HG02852 (cell line): ENCODE data around the gene SLC12A1.
A peak's percentile ranks its signal among the peaks of the same experiment; 100 is the strongest.

ENCODE experiments used
- ATAC-seq: cut with Tn5 transposase; IDR thresholded peaks from one replicate; pipeline ENCODE4 v1.9.1; 2021; ENCODE audit warnings: mild to moderate bottlenecking, moderate library complexity; ENCODE audit not compliant: unreplicated experiment

SLC12A1 gene

GRCh38 chr15:48205981-48206380 lies at the start of gene SLC12A1:
TSS of gene SLC12A1 (plus strand) at chr15:48206302. CDS start at chr15:48207720, 1,418 bp downstream.
- ATAC-seq = no peak

DNA sequence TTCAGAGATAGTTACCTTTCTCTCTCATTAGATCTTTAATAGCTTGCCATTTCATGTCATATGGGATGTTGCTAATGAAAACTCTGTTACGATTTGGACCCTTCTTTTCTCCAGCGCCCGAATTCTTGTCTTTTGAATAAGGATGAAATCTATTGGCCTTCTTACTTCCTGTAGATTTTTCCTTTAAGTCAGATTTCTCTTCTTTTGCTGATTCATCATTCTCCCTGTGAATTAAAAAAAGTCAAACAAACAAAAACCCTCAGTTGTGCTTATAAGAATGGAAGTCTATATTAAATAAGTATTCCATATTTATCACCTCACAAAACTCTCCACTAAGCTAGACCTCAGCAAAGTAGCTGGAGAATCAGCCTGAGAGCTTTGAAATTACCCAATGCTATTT lies 37.5 kb upstream of the SLC12A1 start:
- no peak for ATAC-seq

- ATAC-seq = no peak
Observed at GRCh38 chr15:48170981-48171380, 35.1 kb upstream of the SLC12A1 start.

- no peak for ATAC-seq
Observed at GRCh38 chr15:48175126-48175525, 31.0 kb upstream of the SLC12A1 start.

DNA sequence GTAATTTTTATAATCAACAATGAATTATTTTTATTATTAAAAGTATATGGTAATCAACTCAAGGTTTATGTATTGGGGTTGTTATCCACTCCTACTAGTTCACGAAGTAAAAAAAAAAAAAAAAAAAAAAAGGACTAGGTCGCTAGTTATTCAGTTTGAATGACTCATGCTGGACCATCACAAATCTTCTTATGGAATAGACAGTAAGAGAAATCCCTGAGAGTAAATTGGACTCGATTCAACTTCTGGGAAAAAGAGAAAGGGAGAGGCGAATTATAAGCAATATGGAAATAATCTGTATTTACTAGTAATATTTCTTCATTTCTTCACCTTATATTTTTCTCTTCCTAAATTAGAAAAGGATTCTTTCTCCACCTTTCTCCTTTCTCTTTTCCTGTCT lies 30.0 kb upstream of the SLC12A1 start:
- no peak for ATAC-seq

- ATAC-seq = no peak
Observed at GRCh38 chr15:48176957-48177356, 29.1 kb upstream of the SLC12A1 start.

DNA sequence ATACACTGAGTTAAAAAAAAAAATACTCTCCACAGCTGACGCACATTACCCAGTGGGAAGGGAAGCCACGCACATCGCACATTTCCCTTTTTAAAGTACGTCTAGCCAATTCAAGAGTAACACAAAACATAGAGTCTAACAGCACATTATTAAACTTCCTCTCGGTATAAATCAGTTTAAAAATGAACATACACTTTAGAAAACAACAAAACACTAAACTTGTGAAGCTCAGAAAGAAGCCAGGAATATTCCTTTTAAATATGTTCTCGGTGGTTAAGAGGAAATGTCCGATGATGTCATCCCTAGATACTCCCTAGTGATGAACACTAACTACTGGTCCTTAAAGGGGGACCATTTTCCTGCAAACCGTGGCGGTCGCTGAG lies 28.7 kb upstream of the SLC12A1 start:
- ATAC-seq = peak; percentile 79

DNA sequence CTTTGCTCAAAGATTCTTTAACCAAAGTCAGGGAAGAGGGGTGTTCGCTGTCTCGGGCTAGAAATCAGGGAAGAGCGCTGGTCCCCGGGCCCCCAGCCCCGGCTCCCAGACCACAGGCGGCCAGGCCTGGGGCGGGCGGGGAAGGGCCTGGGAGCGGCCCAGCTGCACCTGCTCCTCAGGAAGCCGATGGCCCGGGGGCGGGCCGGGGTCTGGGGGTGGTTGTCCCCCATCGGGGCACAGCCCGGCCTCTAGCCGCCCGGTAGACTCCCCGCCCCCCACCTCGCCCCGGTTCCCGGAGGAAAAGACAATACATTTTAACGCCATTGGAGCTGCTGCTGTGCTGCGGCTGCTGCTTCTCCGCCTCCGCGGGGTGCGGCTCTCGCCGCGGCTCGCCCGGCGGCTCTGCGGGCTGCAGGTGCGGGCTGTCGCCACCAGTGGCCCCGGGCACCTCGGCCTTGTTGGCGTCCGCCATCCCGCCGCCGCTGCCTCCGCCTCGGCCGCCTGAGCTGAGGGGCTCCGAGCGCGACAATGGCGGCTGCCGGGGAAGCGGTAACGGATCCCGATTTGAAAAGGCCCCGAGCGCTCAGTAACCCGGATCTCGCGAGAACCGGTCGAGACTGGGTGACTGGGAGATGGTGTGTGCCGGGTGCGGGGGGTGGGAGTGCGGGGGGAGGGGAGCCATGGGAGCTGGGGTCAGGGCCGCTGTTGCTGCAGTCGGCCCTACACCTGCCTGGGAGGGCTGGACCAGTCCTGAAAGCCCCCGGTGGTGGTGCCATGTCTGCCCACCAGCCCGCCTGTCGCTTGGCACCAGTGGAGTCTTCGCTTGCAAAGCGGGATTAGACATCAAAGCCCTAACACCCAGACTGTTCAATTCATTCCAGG lies 28.1 kb upstream of the SLC12A1 start, which contains the start of gene MYEF2:
TSS of gene MYEF2 (minus strand) at position 530 of the 882 bp plus-strand sequence. CDS start at position 472, 58 bp downstream.
- peak; percentile 82 for ATAC-seq

DNA sequence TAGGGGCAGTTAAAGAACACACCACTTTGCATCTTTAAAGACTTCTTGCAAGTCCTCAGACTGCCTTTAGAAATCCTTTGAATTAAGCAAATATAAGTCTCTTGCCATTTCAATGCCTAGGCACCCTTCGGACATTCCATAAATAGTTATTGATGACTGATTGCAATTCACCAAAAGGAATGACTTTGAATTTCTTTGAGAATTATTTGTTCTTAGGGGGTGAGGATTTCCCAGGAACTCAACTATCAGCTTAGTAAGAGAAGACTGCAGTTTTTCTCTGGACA lies 27.5 kb upstream of the SLC12A1 start:
- ATAC-seq = no peak

- ATAC-seq = no peak
Observed at GRCh38 chr15:48182749-48183148, 23.4 kb upstream of the SLC12A1 start.

DNA sequence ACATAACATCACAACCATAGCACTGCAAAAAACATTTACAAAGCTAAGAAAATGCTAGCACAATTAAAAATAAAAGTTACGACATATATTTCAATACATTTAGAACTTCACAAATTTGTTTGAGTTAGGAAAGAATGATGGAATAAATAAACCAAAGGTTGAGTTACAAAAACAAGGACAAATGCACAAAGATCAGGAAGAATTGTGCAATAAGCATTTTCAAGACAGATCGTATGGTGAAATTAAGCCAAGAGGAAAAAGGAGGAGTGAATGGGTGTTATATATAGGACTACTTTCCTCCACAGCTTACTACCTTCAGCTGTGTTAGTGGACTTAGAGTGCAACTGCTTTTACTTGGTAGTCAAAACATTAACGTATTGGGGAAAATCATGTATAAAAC lies 20.6 kb upstream of the SLC12A1 start:
- ATAC-seq = no peak

GRCh38 chr15:48186271-48186670 lies 19.8 kb upstream of the SLC12A1 start:
- no peak for ATAC-seq

DNA sequence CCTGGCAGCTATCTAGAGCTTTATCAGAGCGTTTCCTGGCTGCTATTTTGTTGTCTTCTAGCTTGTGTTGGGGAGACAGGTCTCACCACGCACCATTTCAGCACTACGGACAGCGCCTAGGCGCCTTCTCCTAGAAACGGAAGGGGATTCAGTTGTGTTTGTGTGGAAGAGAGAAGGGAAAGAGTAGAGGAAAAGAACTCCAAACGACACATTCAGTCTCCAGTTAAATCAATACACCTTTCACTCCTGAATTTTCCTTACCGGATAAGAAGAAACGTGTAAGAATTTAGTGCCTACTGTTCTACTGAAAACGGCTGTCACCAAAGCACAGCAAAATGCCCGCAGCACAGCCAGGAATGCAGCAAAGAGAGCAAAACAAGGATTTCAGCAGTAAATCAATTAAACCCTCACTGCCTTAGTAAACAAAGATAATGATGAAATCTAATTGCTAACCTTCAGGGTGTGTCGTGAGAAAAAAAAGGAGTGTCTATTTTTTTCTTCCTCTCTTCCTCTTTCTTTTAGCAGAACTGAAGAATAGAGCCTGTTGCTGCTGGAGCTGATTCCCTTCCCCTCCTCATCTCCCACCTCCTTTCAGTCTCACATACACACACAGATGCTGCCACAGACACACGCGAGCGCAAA lies 15.0 kb upstream of the SLC12A1 start:
- ATAC-seq = no peak

DNA sequence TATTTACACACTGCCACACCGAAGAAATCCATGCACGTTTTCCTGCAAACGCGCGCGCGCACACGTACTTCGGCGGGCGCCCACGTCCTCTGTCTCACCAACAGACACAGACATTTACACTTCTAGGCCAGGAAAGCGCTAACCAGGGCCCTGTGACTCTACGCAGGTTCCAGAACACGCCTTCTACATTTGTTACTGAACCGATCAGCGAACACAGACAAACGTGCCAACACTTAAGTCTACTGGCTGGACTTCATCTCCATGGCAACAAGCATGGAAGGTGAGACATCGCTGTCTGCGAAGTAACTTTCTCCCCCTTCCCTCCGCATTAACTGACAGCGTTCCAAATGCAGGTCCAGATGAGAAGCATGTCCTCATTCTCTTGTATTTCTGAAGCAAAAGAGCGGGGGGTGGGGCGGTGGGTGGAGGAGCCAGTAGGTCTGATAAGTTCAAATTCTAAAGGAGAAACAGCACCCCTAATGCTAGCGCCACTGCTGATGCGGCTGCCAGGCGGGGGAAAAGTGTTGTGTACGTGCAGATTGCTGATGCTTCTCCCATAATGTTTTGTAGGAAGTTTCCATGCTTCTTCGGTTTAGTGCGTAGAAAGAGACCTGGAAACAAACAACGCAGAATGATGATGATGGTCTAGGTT lies 14.4 kb upstream of the SLC12A1 start, which contains the start of gene CTXN2:
TSS of gene CTXN2 (plus strand) at position 92 of the 652 bp plus-strand sequence. CDS start 9,636 bp downstream, outside the sequence.
- ATAC-seq = no peak

- no peak for ATAC-seq
Observed at GRCh38 chr15:48202068-48202467, 4.0 kb upstream of the SLC12A1 start.

DNA sequence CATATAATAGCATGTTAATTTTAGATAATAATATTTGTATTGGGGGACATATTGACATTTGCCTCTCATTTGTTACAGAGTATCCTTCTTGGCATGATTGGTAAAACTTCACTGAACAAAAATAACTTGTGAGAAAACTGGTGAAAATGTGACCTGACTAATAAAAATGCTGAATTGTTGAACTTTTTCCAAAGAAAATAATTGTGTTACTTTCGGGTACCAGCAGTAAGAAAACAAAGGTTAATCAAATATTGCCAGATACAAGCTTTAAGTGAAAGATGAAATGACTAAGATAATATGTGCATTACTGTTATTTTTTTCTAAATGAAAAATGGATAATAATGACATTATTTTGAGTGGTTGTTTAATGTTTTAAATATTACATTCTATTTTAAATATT lies 15.2 kb downstream of the SLC12A1 start:
- ATAC-seq = no peak

GRCh38 chr15:48221885-48222284 lies 15.8 kb downstream of the SLC12A1 start:
- no peak for ATAC-seq

DNA sequence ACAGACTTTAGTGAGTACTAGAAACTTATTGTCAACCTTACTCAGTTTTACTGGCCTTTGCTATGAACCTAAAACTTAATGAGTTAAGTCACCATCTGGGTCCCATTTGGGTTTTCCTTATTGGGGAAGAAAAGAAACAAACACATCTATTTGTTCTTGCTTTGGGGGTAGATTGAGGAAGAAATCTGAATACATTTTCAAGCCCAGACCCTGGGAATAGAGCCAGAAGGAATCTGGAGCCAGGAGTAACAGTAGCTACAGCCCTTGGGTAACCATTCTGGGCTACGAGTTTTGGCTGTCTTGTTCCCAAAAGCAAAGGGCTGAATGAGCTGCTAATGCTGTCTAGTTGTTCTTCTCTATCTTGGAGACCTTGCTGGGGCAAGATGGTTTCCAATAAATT lies 16.5 kb downstream of the SLC12A1 start:
- ATAC-seq = no peak

GRCh38 chr15:48225771-48226170 lies 19.7 kb downstream of the SLC12A1 start:
- no peak for ATAC-seq

DNA sequence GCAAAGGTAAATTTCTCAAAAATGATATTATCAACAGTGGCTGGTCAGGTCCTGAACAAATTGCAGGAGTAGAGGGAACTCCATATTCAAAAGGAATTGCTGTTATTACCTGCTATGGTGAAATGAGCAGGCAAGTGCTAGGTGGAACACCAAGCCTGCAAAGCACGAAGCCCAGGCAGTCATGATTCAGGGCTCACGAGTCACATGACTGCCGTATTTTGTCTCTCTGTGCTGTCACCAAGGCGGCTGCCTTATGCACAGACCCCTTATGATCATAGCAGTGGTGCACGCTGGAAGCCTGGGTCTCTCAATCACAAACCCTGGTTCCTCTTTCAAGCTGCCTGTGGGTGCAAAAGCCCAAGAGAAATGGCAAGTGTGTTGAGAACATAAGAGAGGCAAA lies 24.4 kb downstream of the SLC12A1 start:
- no peak for ATAC-seq

- ATAC-seq = peak; percentile 56
Observed at GRCh38 chr15:48233246-48233645, 27.1 kb downstream of the SLC12A1 start.

DNA sequence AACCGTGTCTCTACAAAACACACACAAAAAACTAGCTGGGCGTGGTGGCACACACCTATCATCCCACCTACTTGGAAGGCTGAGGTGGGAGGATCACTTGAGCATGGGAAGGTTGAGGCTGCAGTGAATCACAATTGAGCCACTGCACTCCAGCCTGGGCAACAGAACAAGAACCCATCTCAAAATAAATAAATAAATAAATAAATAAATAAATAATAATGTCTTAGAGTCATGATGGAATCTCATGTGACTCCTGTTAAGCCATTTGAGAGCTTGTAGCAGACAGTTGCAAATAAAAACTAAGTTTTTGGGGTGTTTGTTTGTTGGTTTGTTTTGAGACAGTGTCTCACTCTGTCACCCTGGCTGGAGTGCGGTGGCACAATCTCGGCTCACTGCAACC lies 33.2 kb downstream of the SLC12A1 start:
- ATAC-seq = no peak
